Transverse colon (tissue), 4 donors: Measurements from ENCODE around the gene METRNL. TPM values are rescaled to one million over a fixed set of nuclear protein-coding genes. Genes with fewer than 3 reads are reported as not detected.

Experiments used
- DNase-seq: peaks from one replicate; pipeline ENCODE4 v3.0.0-alpha.2; 2019
- H3K27ac ChIP-seq, 4 donors: fragments of 200-600 bp; sonication (generic); 2 replicates each; pipeline ENCODE4 v1.5.1; 2016 to 2018; ENCODE audit warnings: inconsistent platforms in 4 of 4
- H3K27me3 ChIP-seq: fragments of 200-600 bp; sonication (generic); 2 replicates; pipeline ENCODE4 v1.5.1; 2017; ENCODE audit warnings: inconsistent platforms
- H3K36me3 ChIP-seq, 4 donors: fragments of 200-600 bp; sonication (generic); 2 replicates each; pipeline ENCODE4 v1.5.1; 2017 to 2019; ENCODE audit warnings: inconsistent platforms in 4 of 4
- H3K4me1 ChIP-seq, 4 donors: fragments of 200-600 bp; sonication (generic); 2 replicates each; pipeline ENCODE4 v1.5.1; 2017 to 2020; ENCODE audit warnings: inconsistent platforms in 4 of 4
- H3K4me3 ChIP-seq, 4 donors: fragments of 200-600 bp; sonication (generic); 1 replicate in 1 of 4; 2 replicates in 3 of 4; pipeline versions ENCODE4 v1.5.1 to v1.6.1; 2017 to 2019; ENCODE audit warnings: inconsistent platforms in 4 of 4
- H3K9me3 ChIP-seq, 2 donors: fragments of 200-600 bp; sonication (generic); 2 replicates each; pipeline ENCODE4 v1.5.1; 2017 to 2019; ENCODE audit warnings: inconsistent platforms in 2 of 2
- EP300 ChIP-seq: sonication (generic); formaldehyde crosslinking; IDR thresholded peaks from one replicate; pipeline ENCODE4 v1.6.1; 2017; ENCODE audit warnings: antibody characterized with exemption, low read depth
- POLR2A ChIP-seq: fragments of 450-650 bp; IDR thresholded peaks from one replicate; pipeline ENCODE4 v1.6.1; 2016; ENCODE audit warnings: antibody characterized with exemption, mild to moderate bottlenecking, moderate library complexity
- POLR2AphosphoS5 ChIP-seq, 3 donors: sonication (generic); formaldehyde crosslinking; IDR thresholded peaks; one replicate each; pipeline ENCODE4 v1.6.1; 2016; ENCODE audit warnings: antibody characterized with exemption in 3 of 3
- WGBS, 2 donors: methylation state at CpG; one replicate each; pipeline ENCODE4 v1.1.5; 2018; ENCODE audit warnings: low coverage in 1 of 2; 5-methylcytosine and 5-hydroxymethylcytosine counted together
- in situ Hi-C, 4 donors: fragments of 200-750 bp; cut with MboI; loops; one replicate each; pipeline versions ENCODE4 v1.15.0 to v1.15.1; 2017; ENCODE audit warnings: low sequenced_read_pairs in 3 of 4, low pct_ligation_motif_present in 1 of 4, low pct_unique_long_range_greater_than_20kb in 1 of 4
- intact Hi-C: fragments of 100-400 bp; cut with DNase I; formaldehyde crosslinking; loops from one replicate; pipeline ENCODE4 v1.15.1; 2023; ENCODE audit warnings: low total_unique reads
- total RNA-seq, 4 donors: library from RNA; depleted of rRNA; stranded (reverse); fragments of >200 nt; gene quantifications; one replicate each; pipeline ENCODE4 v1.1.0, GENCODE V29; 2016
- TF ChIP-seq, protein P1 (sequence below), 5 experiments: fragments of 200-600 bp in 3 of 5; fragments of 450-650 bp in 2 of 5; sonication (generic) in 3 of 5; IDR thresholded peaks; 1 replicate in 2 of 5; 2 replicates in 3 of 5; pipeline ENCODE4 v1.5.1; 2016 to 2017; ENCODE audit warnings: antibody characterized with exemption in 5 of 5, inconsistent platforms in 3 of 5, mild to moderate bottlenecking in 2 of 5, moderate library complexity in 1 of 5

Gene METRNL
- total RNA-seq, 4 donors from 2014 or later, result 46.8 to 325 (median 112) TPM

DNA sequence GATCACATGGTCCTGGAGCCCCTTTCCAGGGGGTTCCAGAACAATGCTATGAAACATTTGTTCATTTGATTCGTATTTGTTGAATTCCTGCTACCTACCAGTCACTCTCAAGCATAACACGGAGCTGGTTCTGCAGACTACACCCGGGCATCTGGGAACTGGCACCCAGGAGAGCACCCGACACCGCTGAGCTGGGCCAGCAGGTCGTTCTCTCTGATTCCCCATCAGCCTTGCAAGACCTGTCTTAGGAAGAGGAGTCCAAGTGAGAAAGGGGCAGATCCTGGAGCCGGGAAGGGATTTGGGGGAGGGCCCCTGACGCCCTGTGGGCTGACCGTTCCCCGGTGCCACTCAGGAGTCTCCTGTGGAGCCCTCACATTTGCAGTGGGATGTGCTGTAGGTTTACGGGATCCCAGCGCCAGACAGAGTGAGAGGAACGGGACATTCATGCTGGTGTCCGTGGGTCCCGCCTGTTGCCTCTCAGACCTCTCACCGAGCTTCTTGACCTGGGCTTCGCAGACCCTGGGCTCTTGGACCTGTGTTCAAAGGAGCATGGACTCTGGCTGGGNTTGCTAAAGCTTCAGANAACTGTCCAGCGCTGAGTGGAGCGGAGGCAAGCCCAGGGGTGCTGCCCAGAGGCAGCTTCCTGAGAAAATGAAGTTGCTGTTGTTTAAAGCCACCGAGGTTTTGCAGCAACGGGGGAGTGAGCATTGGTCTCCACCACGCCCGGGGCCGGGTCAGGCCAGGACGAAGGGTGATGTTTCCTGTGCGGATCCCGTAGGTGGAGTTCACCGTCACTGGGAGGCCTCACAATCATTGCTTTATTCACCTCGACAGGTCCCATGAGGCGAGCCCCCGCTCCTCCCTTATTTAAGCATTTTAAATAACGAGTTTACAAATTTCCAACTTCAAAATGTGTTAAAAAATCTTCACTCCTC, 49.2 kb downstream of the METRNL start:
- 78 to 82% methylated on average over 4 to 32 of the region's 32 CpGs for WGBS, 2 donors
- no peak for DNase-seq
- peaks cover 0 to 15% (median 8%) of the 10 kb centered on the region in 4 donors for H3K4me1 ChIP-seq
- H3K27ac ChIP-seq, result no peak overlapping the region
- in situ Hi-C loops, result no loop called here
- H3K4me3 ChIP-seq, result no peak overlapping the region
- H3K27me3 ChIP-seq, result peaks cover 33% of the 10 kb centered on the region
- no peaks in the 10 kb centered on the region for H3K36me3 ChIP-seq
- H3K9me3 ChIP-seq, result no peaks in the 10 kb centered on the region
- TF ChIP-seq, protein P1, sequence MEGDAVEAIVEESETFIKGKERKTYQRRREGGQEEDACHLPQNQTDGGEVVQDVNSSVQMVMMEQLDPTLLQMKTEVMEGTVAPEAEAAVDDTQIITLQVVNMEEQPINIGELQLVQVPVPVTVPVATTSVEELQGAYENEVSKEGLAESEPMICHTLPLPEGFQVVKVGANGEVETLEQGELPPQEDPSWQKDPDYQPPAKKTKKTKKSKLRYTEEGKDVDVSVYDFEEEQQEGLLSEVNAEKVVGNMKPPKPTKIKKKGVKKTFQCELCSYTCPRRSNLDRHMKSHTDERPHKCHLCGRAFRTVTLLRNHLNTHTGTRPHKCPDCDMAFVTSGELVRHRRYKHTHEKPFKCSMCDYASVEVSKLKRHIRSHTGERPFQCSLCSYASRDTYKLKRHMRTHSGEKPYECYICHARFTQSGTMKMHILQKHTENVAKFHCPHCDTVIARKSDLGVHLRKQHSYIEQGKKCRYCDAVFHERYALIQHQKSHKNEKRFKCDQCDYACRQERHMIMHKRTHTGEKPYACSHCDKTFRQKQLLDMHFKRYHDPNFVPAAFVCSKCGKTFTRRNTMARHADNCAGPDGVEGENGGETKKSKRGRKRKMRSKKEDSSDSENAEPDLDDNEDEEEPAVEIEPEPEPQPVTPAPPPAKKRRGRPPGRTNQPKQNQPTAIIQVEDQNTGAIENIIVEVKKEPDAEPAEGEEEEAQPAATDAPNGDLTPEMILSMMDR (IDR thresholded peaks at IDR 0.05), result no peak
- TF ChIP-seq POLR2AphosphoS5 (IDR thresholded peaks at IDR 0.05), result no peak
- TF ChIP-seq EP300, result no peak
- no peak for TF ChIP-seq POLR2A
- intact Hi-C loops, result no loop called here

DNA sequence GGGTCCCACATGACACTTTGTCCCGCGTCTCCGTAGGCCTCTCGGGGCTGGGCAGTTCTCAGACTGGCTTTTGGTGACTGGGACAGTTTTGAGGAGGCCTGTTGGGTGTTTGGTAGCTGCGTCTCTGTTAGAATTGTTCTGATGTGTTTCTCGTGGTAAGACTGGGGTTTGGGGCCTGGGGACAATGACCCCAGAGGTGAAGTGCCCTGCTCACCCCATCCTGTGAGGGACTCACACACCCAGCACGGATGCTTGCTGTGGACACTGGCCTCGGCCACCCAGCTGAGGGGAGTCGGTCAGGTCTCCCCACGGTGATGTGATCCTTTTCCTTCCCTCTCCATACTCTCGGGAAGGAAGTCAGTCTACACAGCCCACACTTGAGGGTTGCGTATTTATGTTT, 50.3 kb downstream of the METRNL start:
- H3K4me1 ChIP-seq, result peaks cover 0 to 15% (median 8%) of the 10 kb centered on the region in 4 donors

DNA sequence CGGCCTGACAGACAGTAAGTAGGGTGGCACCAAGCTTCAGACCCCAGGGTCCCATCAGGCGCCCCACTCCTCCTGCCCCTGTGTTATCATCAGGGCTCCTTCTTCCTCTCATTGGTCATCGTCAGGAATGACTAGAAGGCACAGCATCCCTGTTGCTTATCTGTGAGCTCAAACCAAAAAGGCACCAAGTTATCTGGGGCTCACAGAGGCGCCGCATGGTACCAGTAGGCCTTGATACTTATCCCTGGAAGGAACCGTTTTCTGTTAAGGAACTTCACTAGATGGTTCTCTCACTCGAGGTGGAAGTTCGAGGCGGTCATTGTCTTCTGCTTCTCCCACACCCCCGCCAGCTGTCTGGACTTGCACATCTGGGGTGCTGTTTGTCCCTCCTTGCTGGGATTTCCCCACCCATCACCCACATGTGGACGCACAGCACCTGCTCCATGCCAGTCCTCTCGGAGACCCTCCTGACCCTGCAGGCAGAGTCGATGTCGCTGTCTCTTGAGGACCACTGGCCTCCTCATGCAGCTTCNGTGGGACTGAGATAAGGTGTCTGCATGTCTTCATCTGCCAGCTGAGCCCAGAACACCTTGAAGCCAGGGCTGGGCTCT, 52.1 kb downstream of the METRNL start:
- no peak for DNase-seq

More for the DNA sequence above, 50.3 kb downstream of the METRNL start:
- TF ChIP-seq POLR2AphosphoS5 (IDR thresholded peaks at IDR 0.05) (no peak), POLR2A (no peak), EP300 (no peak)
- TF ChIP-seq, protein P1 (IDR thresholded peaks at IDR 0.05), result no peak
- in situ Hi-C loops, result no loop called here
- Histone ChIP-seq H3K27me3 (peaks cover 25% of the 10 kb centered on the region), H3K9me3 (no peaks in the 10 kb centered on the region), H3K36me3 (no peaks in the 10 kb centered on the region), H3K4me3 (no peak overlapping the region), H3K27ac (no peak overlapping the region)
- intact Hi-C loops, result no loop called here
- no peak for DNase-seq
- 88 to 96% methylated on average over 6 to 12 of the region's 12 CpGs for WGBS, 2 donors

More for the DNA sequence above, 52.1 kb downstream of the METRNL start:
- in situ Hi-C loops, result no loop called here
- Histone ChIP-seq H3K27ac (no peak overlapping the region), H3K4me3 (no peak overlapping the region), H3K4me1 (no peaks in the 10 kb centered on the region), H3K36me3 (no peaks in the 10 kb centered on the region), H3K9me3 (no peaks in the 10 kb centered on the region), H3K27me3 (peaks cover 13% of the 10 kb centered on the region)
- TF ChIP-seq, protein P1 (IDR thresholded peaks at IDR 0.05), result no peak
- TF ChIP-seq EP300, result no peak
- no peak for TF ChIP-seq POLR2AphosphoS5 (IDR thresholded peaks at IDR 0.05)
- TF ChIP-seq POLR2A, result no peak
- WGBS, 2 donors, result 86% methylated on average over 14 of the region's 14 CpGs; no CpG with 5 or more reads in 1 of the 2 donors
- intact Hi-C loops, result no loop called here
